ENCODE data around the gene TPSG1. TPM values are rescaled to one million over a fixed set of nuclear protein-coding genes. Genes with fewer than 3 reads are reported as not detected.
"Not testable (repeated sequence)": the region's sequence is repeated elsewhere in the genome, so short reads cannot be mapped to it uniquely, and the experiment has no call there.

Gene TPSG1
- total RNA-seq, 1 donor from 2014 or later: not detected

DNA sequence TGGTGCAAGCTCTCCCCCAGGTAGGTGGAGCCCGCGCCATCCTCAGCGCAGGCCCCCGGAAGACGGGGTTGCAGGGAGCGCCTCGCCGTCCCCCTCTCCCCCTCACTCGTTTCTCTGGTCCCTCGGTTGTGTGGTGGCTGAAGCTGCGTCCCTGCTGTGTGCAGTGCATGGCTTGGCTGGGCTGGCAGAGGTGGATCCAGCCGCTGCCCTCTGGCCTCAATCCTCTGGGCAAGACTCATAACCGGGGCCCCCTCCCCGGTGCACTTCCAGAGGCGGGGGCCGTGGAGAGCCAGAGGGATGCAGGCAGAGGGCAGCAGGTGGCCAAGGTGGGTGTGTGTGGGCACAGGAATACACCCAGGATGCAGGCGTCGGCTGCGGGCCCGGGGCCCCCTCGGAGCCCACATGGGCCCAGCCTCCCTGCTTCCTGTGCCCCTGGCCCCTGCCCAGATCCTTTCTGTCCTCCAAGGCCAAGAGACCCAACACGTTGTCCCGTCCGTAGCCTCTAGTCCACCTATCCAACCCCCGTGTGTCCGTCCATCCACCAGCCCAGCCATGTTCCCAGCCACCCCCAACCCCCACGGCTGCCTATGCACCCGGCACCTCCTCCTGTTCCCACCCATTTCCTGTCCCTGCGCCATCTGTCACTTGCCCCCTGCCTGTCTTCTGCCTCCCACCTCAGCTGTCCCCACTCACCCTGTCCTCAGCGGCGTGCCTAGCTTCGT, 9.3 kb downstream of the TPSG1 start:
- no peak for DNase-seq

DNA sequence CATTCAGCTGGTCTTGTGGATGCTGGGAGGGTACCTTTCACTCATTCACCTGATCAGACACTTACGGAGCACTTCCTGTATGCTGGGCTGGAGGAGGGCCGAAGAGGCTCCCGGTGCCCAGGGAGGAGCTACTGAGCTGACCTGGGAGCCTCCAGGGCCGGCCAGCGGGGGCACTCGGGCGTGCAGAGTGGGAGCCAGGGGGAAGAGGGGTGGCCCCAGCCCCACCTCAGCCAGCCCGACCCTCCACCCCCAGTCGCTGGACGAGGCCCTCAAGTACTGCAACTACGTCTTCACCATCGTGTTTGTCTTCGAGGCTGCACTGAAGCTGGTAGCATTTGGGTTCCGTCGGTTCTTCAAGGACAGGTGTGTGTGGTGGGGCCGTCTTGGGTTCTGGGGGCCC, 10.3 kb downstream of the TPSG1 start:
- no peak for DNase-seq

DNA sequence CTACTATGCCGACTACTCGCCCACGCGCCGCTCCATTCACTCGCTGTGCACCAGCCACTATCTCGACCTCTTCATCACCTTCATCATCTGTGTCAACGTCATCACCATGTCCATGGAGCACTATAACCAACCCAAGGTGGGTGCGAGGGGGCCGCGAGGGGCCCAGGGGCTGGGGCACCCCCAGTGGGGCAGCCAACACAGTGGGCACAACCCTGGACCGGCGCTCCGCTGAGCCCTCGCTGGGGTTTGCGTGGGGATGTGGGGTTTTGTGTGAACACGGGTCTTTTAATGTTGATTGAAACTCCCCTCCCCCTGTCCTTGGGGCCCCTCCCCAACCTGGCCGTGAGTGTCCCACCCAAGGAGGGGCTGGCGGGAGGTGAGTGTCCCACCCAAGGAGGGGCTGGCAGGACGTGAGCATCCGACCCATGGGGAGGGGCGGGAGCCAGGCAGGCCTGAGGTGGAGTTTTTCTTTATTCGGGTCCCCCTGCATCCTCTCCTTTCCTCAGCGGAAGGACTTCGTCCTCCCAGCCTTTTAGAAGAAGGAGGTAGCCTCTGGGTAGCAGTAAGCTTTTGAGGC, 11.2 kb downstream of the TPSG1 start:
- no peak for DNase-seq

DNA sequence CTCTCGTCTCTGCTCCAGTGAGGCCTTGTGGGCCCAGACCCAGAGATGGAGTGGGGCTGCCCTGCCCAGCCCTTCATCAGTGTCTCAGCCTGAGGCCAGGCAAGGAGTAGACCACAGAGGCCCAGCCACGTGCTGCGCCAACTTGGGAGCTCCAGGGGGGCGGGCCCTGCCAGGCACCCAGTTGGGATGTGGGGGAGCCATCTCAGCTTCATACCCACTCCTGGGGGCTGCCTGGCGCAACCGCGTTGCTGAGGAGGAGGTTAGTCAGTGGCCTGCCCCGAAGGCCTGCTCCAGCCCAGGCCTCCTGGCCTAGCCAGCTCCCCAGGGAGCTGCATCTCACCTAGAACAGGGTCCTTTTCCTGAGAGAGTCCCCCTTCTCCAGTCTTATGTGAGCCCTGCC, 11.8 kb downstream of the TPSG1 start:
- no peak for DNase-seq

DNA sequence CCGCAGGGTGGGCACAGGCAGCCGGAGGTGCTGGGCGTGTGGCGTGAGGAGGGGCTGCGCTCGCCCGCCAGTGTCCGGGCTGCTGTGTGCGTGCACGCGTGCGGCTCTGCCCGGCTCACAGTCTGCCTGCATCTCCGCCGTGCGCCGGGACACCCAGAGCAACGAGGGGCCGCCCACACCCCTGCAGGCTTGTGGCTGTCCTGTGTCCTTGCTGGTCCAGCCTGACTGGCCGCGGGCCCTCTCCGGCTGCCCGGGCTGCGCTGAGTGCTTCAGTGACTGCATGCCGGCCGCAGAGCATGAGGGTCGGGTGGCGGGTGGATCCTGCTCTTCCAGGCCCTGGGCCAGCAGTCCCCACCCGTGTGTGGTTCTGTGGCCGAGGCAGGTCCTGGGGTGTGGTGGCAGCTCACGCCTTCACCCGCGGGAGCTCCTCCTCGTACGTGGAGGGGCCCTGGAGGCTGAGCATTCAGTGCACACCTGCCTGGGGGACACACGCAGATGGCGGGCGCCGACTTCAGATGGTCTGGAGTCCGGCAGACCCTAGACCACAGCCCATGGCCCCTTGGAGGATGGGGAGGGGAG, 12.4 kb downstream of the TPSG1 start:
- no peak for DNase-seq

DNA sequence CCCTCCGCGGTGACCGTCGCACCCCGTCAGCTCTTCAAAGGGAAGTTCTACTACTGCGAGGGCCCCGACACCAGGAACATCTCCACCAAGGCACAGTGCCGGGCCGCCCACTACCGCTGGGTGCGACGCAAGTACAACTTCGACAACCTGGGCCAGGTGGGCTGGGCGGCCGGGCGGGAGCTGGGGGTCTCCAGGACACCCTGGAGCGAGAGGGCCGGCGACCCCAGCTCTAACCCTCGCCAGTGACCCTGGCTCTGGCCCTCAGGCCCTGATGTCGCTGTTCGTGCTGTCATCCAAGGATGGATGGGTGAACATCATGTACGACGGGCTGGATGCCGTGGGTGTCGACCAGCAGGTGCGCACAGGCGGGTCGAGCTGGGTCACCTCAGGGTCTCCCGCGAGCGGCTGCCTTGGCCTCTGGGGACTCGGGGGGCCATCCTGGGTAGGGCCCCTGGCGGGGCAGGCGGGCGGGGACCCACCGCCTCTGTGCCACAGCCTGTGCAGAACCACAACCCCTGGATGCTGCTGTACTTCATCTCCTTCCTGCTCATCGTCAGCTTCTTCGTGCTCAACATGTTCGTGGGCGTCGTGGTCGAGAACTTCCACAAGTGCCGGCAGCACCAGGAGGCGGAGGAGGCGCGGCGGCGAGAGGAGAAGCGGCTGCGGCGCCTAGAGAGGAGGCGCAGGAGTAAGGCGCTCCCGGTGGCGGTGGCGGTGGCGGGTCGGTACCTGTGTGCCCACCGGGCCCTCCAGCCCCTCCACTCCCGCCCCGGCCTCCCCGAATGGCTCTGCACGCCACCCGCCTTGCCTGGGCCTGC, 13.4 kb downstream of the TPSG1 start:
- no peak for DNase-seq

DNA sequence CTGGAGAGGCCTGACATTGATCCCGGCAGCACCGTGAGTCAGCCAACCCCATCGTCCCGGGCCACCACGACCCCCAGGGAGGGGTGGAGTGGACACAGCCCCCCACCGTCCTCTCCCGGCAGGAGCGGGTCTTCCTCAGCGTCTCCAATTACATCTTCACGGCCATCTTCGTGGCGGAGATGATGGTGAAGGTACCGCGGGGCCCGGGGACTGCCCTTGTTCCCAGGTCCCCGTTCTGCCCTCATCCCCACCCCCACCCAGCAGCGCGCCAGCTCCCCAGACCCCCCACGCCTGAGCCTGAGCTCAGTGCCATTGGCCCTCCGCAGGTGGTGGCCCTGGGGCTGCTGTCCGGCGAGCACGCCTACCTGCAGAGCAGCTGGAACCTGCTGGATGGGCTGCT, 14.6 kb downstream of the TPSG1 start:
- DNase-seq: no peak

DNA sequence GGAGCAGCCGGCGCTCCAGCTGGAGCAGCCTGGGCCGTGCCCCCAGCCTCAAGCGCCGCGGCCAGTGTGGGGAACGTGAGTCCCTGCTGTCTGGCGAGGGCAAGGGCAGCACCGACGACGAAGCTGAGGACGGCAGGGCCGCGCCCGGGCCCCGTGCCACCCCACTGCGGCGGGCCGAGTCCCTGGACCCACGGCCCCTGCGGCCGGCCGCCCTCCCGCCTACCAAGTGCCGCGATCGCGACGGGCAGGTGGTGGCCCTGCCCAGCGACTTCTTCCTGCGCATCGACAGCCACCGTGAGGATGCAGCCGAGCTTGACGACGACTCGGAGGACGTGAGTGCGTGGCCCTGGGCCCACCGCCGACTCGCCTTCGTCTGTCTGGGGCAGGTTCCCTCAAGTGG, 16.0 kb downstream of the TPSG1 start:
- DNase-seq: no peak

DNA sequence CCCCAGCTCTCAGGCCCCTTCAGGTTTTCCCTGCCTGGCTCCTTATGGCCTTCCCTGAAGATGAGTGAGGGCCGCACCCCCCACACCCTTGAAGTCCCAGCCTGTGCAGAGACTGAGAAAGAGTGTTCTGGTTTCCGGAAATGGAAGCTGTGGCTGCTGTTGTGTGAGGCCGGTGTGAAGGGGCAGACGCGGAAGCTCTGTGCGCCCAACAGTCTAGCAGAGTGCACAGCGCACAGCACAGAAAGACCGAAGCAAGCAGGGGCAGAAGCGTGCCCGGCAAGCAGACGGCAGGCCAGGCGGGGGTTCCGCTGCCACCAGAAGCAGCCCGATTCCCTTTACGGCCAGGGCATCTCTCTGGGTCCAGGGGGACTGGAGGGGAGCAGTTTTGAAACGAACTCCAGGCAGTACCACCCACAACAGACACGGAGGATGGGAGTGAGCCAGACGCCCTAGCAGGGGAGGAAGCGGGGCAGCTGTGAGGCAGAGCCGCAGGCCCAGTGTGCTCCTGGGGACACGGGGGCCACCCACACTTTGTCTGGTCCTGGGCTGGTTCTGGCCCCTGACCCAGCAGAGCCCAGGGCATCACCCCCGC, 16.7 kb downstream of the TPSG1 start:
- no peak for DNase-seq

DNA sequence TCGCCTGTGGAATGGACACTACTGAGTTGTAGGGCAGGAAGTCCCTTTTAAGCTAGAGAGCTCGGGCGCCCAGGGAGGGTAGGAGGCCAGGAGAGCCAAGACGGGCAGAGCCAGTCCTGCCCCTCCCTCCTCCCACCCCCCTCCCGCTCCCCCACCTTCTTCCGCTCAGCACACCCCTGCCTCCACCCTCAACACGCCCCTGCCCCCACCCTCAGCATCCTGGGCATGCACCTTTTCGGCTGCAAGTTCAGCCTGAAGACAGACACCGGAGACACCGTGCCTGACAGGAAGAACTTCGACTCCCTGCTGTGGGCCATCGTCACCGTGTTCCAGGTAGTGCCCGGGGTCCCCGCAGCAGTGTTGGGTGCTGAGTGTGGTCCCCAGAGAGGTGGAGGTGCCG, 18.3 kb downstream of the TPSG1 start:
- DNase-seq: no peak

DNA sequence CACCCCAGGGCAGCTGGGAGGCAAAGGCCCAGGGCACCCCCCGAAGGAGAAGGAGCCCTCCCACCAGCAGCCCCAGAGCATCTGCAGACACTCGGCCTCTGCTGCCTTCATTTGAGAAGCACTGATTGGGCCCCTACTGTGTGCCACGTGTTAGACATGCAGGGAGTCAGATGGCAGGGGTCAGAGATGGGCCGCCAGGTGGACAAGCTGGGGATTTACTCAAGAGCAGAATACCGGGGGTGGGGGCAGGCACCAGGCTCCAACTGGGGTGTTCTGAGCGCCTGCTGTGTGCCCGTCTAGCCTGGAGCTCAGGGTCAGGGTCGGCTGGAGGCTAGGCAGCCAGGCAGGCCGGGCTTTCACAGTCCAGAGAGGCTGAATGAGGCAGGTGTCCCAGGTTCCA, 18.7 kb downstream of the TPSG1 start:
- no peak for DNase-seq

DNA sequence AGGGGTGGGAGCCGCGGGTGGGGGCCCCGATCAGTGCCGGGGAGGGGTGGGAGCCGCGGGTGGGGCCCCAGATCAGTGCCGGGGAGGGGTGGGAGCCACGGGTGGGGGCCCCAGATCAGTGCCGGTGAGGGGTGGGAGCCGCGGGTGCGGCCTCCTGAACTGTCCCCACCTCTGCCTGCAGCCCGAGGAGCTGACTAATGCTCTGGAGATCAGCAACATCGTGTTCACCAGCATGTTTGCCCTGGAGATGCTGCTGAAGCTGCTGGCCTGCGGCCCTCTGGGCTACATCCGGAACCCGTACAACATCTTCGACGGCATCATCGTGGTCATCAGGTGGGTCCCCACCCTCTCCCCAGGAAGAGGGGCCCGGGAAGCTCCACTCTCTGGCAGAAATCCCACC, 20.1 kb downstream of the TPSG1 start:
- DNase-seq: no peak

DNA sequence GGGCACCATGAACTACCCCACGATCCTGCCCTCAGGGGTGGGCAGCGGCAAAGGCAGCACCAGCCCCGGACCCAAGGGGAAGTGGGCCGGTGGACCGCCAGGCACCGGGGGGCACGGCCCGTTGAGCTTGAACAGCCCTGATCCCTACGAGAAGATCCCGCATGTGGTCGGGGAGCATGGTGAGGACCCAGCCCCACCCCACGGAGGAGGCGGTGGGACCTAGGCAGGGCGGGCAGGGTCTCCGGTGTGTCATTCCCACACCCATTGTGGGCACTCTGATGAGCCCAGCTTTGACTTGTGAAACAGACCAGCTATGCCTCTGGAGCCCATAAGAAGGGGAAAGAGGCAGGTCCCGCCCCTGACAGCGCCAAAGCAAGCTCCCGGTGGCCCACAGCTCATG, 22.8 kb downstream of the TPSG1 start:
- DNase-seq: no peak

DNA sequence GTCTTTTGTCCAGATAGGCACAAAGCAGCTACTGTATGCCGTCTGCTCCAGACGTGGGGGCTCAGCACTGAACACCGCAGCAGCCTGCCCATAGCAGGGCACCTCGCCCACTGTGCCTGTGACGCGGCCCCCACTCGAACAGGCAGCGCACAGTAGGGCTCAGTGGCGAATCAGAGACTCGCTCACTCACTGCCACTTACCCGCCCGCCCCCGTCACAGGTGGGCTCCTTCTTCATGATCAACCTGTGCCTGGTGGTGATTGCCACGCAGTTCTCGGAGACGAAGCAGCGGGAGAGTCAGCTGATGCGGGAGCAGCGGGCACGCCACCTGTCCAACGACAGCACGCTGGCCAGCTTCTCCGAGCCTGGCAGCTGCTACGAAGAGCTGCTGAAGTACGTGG, 23.6 kb downstream of the TPSG1 start:
- DNase-seq: no peak

DNA sequence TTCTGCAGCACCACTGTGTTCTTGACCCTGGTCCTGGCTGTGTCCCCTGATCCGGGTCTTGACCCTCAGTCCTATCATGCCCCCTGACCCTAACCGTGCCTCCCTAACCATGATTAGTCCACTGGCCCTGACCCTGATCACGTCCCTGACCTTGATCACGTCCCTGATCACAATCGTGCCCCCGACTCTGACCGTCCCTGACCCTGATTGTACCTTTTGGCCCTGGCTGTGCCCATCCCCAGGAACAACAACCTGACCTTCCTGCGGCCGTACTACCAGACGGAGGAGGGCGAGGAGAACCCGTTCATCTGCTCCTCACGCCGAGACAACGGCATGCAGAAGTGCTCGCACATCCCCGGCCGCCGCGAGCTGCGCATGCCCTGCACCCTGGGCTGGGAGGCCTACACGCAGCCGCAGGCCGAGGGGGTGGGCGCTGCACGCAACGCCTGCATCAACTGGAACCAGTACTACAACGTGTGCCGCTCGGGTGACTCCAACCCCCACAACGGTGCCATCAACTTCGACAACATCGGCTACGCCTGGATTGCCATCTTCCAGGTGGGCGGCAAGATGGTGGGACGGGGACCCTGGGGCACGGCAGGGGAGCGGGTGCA, 24.9 kb downstream of the TPSG1 start:
- no peak for DNase-seq

DNA sequence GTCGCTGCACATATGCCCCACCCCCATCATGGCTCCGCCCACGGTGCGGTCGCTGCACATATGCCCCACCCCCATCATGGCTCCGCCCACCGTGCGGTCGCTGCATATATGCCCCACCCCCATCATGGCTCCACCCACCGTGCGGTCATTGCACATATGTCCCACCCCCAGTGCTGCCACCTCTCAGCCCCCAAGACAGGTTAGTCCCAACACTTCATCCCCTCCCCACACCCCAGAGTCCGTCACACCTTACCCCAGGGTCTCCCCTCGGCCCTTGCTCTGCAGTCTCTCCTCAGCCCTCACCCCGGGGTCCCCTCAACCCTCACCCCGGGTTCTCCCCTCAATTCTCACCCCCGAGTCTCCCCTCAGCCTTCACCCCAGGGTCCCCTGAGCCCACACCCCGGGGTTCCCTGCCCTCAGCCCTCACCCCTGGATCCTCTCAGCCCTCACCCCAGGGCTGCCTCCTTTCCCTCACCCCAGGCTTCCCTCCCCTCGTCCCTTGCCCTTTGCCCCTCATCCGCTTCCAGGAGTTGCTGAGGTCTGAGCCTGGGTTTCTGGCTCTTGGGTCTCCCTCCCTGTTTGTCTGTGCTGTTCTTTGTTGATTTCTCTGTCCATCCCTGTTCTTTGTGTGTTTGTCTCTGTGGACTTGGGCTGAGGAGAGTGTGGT, 25.6 kb downstream of the TPSG1 start:
- no peak for DNase-seq

DNA sequence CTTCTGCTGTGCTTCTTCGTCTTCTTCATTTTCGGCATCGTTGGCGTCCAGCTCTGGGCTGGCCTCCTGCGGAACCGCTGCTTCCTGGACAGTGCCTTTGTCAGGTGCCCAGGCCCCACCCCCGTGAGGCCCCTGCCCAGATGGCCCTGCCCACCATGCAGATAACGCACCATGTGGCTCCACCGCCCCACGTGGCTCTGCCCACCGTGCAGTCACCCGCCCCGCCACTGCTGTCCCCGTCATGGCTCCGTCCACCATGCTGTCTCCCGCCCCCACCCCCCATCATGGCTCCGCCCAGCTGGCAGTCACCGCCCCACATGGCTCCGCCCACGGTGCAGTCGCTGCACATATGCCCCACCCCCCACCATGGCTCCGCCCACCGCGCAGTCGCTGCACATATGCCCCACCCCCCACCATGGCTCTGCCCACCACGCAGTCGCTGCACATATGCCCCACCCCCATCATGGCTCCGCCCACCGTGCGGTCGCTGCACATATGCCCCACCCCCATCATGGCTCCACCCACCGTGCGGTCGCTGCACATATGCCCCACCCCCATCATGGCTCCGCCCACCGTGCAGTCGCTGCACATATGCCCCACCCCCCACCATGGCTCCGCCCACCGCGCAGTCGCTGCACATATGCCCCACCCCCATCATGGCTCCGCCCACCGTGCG, 26.3 kb downstream of the TPSG1 start:
- not testable (repeated sequence) for DNase-seq

DNA sequence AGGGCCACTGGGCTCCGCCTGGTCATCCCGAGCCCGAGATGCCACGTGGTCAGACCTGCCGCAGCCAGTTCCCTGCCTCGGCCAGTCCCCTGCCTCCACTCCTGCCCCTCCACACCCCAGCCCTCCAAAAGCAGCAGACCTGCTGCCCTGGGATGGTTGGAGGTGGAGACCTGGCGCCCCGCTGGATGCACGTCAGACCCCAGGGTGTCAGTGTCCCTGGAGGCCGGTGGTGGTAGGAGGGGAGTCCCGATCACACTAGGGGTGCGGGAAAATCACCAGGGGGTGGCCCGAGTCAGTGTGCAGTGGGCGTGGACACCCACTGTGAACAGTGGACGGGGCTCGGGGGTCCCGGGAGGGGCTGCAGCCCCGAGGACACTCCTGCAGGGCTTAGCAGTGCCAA, 26.9 kb downstream of the TPSG1 start:
- no peak for DNase-seq

DNA sequence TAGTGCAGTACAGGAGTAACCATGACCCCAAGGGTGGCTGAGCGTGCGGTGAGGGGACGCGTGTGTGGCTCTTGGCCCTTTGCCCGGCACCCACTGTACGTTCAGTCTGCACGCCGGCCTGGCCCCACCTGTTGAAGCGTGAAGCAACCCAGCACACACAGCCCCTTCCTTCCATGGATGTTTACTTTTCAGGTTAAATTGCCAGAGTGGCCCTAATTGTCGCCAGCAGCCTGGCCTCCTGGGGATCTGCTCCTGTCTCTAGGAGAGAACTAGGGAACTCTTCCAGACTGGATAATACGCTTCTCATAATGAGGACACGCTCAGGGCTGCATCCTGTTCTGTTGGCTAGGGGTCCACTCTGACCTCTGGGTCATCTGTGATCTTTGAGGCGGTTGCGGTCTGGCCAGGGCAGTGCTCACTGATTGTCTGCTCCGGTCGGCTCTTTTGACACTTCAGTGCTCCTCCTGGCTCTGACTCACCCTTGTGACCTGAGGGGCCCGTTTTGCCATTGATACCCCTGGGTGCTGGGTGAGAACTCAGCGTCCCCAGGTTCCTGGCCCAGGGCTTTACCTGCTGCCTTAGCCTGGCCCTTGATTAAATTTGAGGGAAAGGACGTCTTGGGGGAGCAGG, 27.7 kb downstream of the TPSG1 start:
- no peak for DNase-seq

DNA sequence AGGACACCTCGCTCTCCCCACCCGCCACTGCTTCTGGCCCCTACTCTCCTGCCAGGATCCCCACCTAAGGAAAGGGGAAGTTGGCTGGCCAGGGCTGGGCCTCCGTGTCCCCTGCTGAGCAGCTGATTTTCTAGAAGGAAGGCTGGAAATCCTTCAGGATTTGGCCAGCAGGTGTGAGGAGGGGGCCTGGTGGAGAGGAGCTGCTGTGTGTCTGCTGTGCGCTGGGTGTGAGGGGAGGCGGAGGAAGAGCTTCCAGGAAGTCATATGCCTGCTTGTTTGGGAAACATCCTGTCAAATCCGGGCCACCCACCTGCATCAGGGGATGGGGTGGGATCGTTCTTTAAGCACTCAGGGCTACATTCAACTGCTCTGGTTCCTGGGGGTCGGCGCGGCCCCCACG, 28.6 kb downstream of the TPSG1 start:
- DNase-seq: no peak

DNA sequence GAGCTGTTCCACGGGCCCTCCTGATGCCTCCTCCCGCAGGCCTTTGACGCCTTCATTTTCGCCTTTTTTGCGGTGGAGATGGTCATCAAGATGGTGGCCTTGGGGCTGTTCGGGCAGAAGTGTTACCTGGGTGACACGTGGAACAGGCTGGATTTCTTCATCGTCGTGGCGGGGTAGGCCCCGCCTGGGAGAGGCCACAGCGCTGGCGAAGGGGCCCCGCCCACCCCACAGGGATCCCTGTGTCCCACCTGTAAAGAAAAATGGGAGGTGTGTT, 29.7 kb downstream of the TPSG1 start:
- no peak for DNase-seq

Measured in tongue (tissue), 2 donors.